Neuronal stem cell (in vitro differentiated cells): ENCODE measurements around the gene FAM168A.

Source experiments
- DNase-seq: peaks from one replicate; pipeline ENCODE4 v3.0.0-alpha.2; 2013; ENCODE audit warnings: low spot score
- H2AFZ ChIP-seq: one replicate; pipeline ENCODE4 v1.6.1; 2013; ENCODE audit warnings: mild to moderate bottlenecking, low read length, inconsistent platforms
- H2AK5ac ChIP-seq: 2 replicates; pipeline ENCODE4 v1.6.1; 2013; ENCODE audit warnings: low read depth, mild to moderate bottlenecking, inconsistent platforms, low read length, moderate library complexity, mixed read lengths
- H2BK120ac ChIP-seq: 2 replicates; pipeline ENCODE4 v1.6.1; 2013; ENCODE audit warnings: low read depth, mild to moderate bottlenecking, inconsistent platforms, low read length, moderate library complexity, mixed read lengths
- H2BK12ac ChIP-seq: one replicate; pipeline ENCODE4 v1.6.1; 2013; ENCODE audit warnings: low read length, inconsistent platforms
- H2BK15ac ChIP-seq: 2 replicates; pipeline ENCODE4 v1.6.1; 2013; ENCODE audit warnings: mild to moderate bottlenecking, low read length, inconsistent platforms, mixed read lengths
- H2BK5ac ChIP-seq: one replicate; pipeline ENCODE4 v1.6.1; 2013; ENCODE audit warnings: inconsistent platforms, mild to moderate bottlenecking, low read length, moderate library complexity
- H3K14ac ChIP-seq: one replicate; pipeline ENCODE4 v1.6.1; 2013; ENCODE audit warnings: low read length, inconsistent platforms
- H3K18ac ChIP-seq: 2 replicates; pipeline ENCODE4 v1.6.1; 2013; ENCODE audit warnings: low read length, inconsistent platforms
- H3K23ac ChIP-seq: 2 replicates; pipeline ENCODE4 v1.6.1; 2013; ENCODE audit warnings: low read depth, mild to moderate bottlenecking, mixed read lengths, low read length, inconsistent platforms; ENCODE audit not compliant: poor library complexity
- H3K27ac ChIP-seq: replicated peaks from 3 replicates; pipeline ENCODE4 v1.5.1; 2013; ENCODE audit warnings: low read length, inconsistent platforms
- H3K27me3 ChIP-seq, 3 experiments: 2 replicates each; pipeline ENCODE4 v1.6.1; 2013; ENCODE audit warnings: low read length in 3 of 3, mild to moderate bottlenecking in 2 of 3, inconsistent platforms in 1 of 3, low read depth in 1 of 3, mixed read lengths in 1 of 3, moderate library complexity in 1 of 3; ENCODE audit not compliant: control insufficient read depth in 3 of 3, insufficient read depth in 3 of 3
- H3K36me3 ChIP-seq, 2 donors: replicated peaks in 1 of 2; 2 replicates each; pipeline ENCODE4 v1.6.1; 2013; ENCODE audit warnings: low read length in 2 of 2; ENCODE audit not compliant: control insufficient read depth in 2 of 2, insufficient read depth in 2 of 2
- H3K4ac ChIP-seq: 2 replicates; pipeline ENCODE4 v1.6.1; 2013; ENCODE audit warnings: inconsistent platforms, mild to moderate bottlenecking, low read length, moderate library complexity
- H3K4me1 ChIP-seq, 2 donors: 1 replicate in 1 of 2; 2 replicates in 1 of 2; pipeline ENCODE4 v1.6.1; 2013; ENCODE audit warnings: low read length in 2 of 2, low read depth in 1 of 2; ENCODE audit not compliant: control insufficient read depth in 2 of 2, insufficient read depth in 1 of 2
- H3K4me2 ChIP-seq: one replicate; pipeline ENCODE4 v1.6.1; 2013; ENCODE audit warnings: mild to moderate bottlenecking, low read length, inconsistent platforms; ENCODE audit not compliant: insufficient read depth, poor library complexity, severe bottlenecking
- H3K4me3 ChIP-seq, 2 donors: 2 replicates each; pipeline ENCODE4 v1.5.1; 2013; ENCODE audit warnings: low read length in 2 of 2, mild to moderate bottlenecking in 2 of 2, inconsistent platforms in 1 of 2, moderate library complexity in 1 of 2
- H3K79me1 ChIP-seq: one replicate; pipeline ENCODE4 v1.6.1; 2013; ENCODE audit warnings: low read depth, mild to moderate bottlenecking, inconsistent platforms, low read length, moderate library complexity
- H3K9ac ChIP-seq: one replicate; pipeline ENCODE4 v1.6.1; 2013; ENCODE audit warnings: mild to moderate bottlenecking, low read depth, low read length, inconsistent platforms; ENCODE audit not compliant: poor library complexity
- H3K9me3 ChIP-seq, 2 donors: replicated peaks in 1 of 2; 2 replicates each; pipeline versions ENCODE3 to v1.6.1; 2013; ENCODE audit warnings: low read length in 2 of 2, mild to moderate bottlenecking in 2 of 2, inconsistent platforms in 1 of 2, low read depth in 1 of 2, mixed read lengths in 1 of 2, moderate library complexity in 1 of 2; ENCODE audit not compliant: control insufficient read depth in 2 of 2, insufficient read depth in 1 of 2
- H4K8ac ChIP-seq: one replicate; pipeline ENCODE4 v1.6.1; 2013; ENCODE audit warnings: low read depth, mild to moderate bottlenecking, inconsistent platforms, low read length, moderate library complexity
- H4K91ac ChIP-seq: one replicate; pipeline ENCODE4 v1.6.1; 2013; ENCODE audit warnings: low read length, low read depth, mild to moderate bottlenecking, inconsistent platforms; ENCODE audit not compliant: poor library complexity
- WGBS, 2 donors: extraction: QIAGEN DNeasy Blood & Tissue Kit; methylation state at CpG; one replicate each; pipeline ENCODE4 v1.1.7; 2013; ENCODE audit warnings: missing lambda C conversion rate in 2 of 2, mixed read lengths in 1 of 2; ENCODE audit not compliant: insufficient read length in 2 of 2, insufficient replicate concordance in 1 of 2; ENCODE audit errors: extremely low coverage in 2 of 2; 5-methylcytosine and 5-hydroxymethylcytosine counted together

FAM168A gene

GRCh38 chr11:73389916-73390315, 208.0 kb downstream of the FAM168A start:
- H3K4me1 ChIP-seq = peaks cover 15 to 19% of the 10 kb centered on the region in 2 donors
- DNase-seq = no peak

DNA sequence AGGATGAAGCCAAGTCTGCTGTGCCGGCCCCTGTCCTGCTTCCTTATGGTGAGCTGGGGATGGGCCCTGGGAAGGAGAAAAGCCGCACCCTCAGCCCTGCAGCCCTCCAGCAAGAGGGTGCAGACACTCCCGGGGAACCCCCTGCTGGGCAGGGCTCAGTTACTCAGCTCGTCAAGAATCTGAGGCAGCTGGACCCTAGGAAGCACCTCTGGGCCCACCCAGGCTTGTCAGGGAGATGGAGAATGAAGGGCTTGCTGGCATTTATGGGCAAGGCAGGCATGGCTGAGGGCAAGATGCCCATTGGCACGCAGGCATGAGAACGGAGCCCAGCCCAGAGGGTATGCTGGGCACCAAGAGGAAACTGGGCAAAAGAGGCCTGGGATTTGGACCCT, 208.8 kb downstream of the FAM168A start:
- H2BK5ac ChIP-seq = no peak overlapping the region
- no peak overlapping the region for H4K8ac ChIP-seq
- no peaks in the 10 kb centered on the region for H3K27me3 ChIP-seq
- no peaks in the 10 kb centered on the region for H3K9me3 ChIP-seq
- no peak overlapping the region for H2BK12ac ChIP-seq
- peak overlapping the region; percentile 29 for H2AK5ac ChIP-seq
- peak overlapping the region; percentile 90 for H3K23ac ChIP-seq
- peaks cover 5 to 22% of the 10 kb centered on the region in 2 donors for H3K36me3 ChIP-seq
- DNase-seq = no peak
- H2BK15ac ChIP-seq = no peak overlapping the region
- no CpG with 5 or more reads among the region's 6 CpGs for WGBS, 2 donors
- H3K18ac ChIP-seq = peak overlapping the region; percentile 36
- no peak overlapping the region for H3K4ac ChIP-seq
- peaks cover 25% of the 10 kb centered on the region for H3K79me1 ChIP-seq
- H4K91ac ChIP-seq = no peak overlapping the region
- H2AFZ ChIP-seq = no peak overlapping the region
- H3K4me2 ChIP-seq = no peak overlapping the region
- peaks cover 17 to 19% of the 10 kb centered on the region in 2 donors for H3K4me1 ChIP-seq
- no peak overlapping the region for H3K9ac ChIP-seq
- no peak overlapping the region for H3K4me3 ChIP-seq
- no peak overlapping the region for H3K14ac ChIP-seq
- H2BK120ac ChIP-seq = no peak overlapping the region
- no peak overlapping the region for H3K27ac ChIP-seq

More at GRCh38 chr11:73389916-73390315, 208.0 kb downstream of the FAM168A start:
- Histone ChIP-seq H3K18ac (no peak overlapping the region), H3K36me3 (peaks cover 7 to 30% of the 10 kb centered on the region in 2 donors), H3K14ac (no peak overlapping the region), H3K4me2 (no peak overlapping the region), H3K9me3 (no peaks in the 10 kb centered on the region), H3K23ac (no peak overlapping the region), H2BK12ac (no peak overlapping the region), H4K91ac (no peak overlapping the region), H4K8ac (no peak overlapping the region), H3K79me1 (peaks cover 22% of the 10 kb centered on the region), H2AK5ac (no peak overlapping the region), H3K27me3 (no peaks in the 10 kb centered on the region), H2BK120ac (no peak overlapping the region), H3K27ac (no peak overlapping the region), H2BK5ac (no peak overlapping the region), H3K9ac (no peak overlapping the region), H2AFZ (no peak overlapping the region), H3K4me3 (no peak overlapping the region), H2BK15ac (no peak overlapping the region), H3K4ac (no peak overlapping the region)
- WGBS, 2 donors = no CpG with 5 or more reads among the region's 7 CpGs

DNA sequence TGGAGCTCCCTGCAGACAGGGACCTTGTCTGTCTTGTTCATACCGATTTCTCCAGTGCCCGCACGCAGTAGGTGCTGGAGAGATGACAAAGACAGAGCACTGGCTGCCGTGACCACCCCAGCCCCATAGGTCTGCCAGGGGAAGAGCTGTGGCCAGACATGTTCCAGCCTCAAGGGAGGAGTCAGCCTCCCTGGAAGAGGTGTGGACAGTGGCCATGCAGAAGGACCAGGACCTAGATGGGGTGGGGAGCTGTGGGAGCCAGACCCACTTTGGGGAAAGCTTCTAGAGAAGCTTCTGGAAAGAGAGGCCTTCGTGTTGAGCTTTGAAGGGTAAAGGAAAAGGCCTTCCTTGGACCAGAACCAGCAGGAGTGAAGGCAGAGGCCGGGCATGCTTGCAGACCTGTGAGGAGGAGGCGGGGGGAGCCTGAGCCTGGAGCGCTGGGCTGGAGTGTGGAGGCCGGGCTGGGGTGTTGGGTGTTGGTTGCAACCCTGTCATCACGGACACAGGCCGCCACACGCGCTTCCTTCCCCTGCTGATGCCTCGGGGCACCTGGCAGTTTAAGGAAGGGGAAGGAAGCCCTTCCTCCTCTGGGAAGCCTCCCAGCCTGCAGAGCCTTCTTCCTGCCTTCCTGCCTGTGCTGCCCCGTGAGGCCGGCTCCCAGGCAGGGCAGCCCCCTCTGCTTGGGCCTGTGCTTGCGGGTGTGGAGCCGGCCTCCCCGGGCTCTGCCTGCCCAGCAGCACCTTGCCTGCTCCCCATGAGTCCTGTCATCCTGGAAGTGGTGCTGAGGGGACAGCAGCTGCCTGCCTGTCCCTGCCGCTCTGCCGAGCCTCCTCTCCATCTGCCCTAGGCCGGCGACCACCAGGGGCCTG, 209.4 kb downstream of the FAM168A start:
- Histone ChIP-seq H2AK5ac (peak overlapping the region; percentile 28), H2AFZ (no peak overlapping the region), H3K23ac (peak overlapping the region; percentile 90), H2BK12ac (no peak overlapping the region), H3K18ac (peak overlapping the region; percentile 68), H3K36me3 (peaks cover 1 to 17% of the 10 kb centered on the region in 2 donors), H3K4me1 (peaks cover 19 to 23% of the 10 kb centered on the region in 2 donors), H2BK15ac (no peak overlapping the region), H3K4me2 (no peak overlapping the region), H4K91ac (no peak overlapping the region), H3K27me3 (no peaks in the 10 kb centered on the region), H3K9ac (peak overlapping the region; percentile 10), H2BK120ac (no peak overlapping the region), H3K9me3 (no peaks in the 10 kb centered on the region), H3K14ac (no peak overlapping the region), H3K27ac (no peak overlapping the region), H3K4me3 (no peak overlapping the region), H3K79me1 (peaks cover 30% of the 10 kb centered on the region), H2BK5ac (no peak overlapping the region), H4K8ac (no peak overlapping the region), H3K4ac (no peak overlapping the region)
- DNase-seq = no peak
- WGBS, 2 donors = no CpG with 5 or more reads among the region's 23 CpGs

DNA sequence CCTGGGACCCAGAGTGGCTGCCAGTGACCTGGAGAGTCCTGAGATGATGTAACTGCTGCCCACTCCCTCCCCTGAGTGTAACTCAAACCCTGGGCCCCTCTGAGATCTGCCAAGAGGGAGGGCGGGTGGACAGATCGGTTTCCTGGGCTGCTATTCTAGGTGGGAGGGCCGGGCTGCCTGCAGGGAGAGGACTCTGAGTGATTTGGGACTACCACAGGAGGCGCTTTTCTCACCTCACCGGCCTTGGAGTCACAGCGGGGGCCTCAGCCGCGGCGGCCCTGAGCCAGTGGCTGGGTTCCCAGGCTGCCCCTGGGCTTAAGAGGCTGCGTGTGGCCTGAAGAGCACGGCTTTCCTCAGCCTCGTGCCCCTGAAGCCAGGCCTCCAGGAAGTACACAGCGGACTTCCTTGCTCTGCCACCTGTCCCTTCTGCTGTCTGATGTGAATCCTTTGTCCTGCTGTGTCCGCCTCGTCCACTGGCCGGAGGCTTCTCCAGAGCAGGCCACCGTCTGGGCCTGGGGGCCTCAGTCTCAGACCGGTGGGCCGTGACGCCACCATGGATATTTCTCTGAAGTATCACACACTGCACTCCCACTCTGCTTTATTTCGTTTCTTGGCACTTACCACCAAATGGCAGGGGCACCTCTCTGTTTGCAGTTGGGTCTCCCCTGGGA, 210.2 kb downstream of the FAM168A start:
- H3K23ac ChIP-seq = peak overlapping the region; percentile 35
- peak overlapping the region; percentile 10 for H3K9ac ChIP-seq
- H4K8ac ChIP-seq = no peak overlapping the region
- H2BK15ac ChIP-seq = no peak overlapping the region
- no peak overlapping the region for H2BK12ac ChIP-seq
- no peak overlapping the region for H3K4me2 ChIP-seq
- peak overlapping the region; percentile 17 for H3K18ac ChIP-seq
- H2BK5ac ChIP-seq = no peak overlapping the region
- H2BK120ac ChIP-seq = no peak overlapping the region
- no peak overlapping the region for H2AFZ ChIP-seq
- no peak overlapping the region for H3K4ac ChIP-seq
- no peak overlapping the region for H3K14ac ChIP-seq
- H3K9me3 ChIP-seq = no peaks in the 10 kb centered on the region
- WGBS, 2 donors = no CpG with 5 or more reads among the region's 21 CpGs
- H3K4me3 ChIP-seq = no peak overlapping the region
- H3K27ac ChIP-seq = no peak overlapping the region
- H2AK5ac ChIP-seq = peak overlapping the region; percentile 28
- no peaks in the 10 kb centered on the region for H3K27me3 ChIP-seq
- peaks cover 30% of the 10 kb centered on the region for H3K79me1 ChIP-seq
- H4K91ac ChIP-seq = no peak overlapping the region
- DNase-seq = no peak
- H3K4me1 ChIP-seq = peaks cover 26 to 28% of the 10 kb centered on the region in 2 donors
- peaks cover 1 to 17% of the 10 kb centered on the region in 2 donors for H3K36me3 ChIP-seq
